DMS 273 (cell line): ENCODE measurements around the gene APLP2.
"Not testable (repeated sequence)": the region's sequence is repeated elsewhere in the genome, so short reads cannot be mapped to it uniquely, and the experiment has no call there.

Experiments used
- DNase-seq: peaks from one replicate; lab custom pipeline; 2025; ENCODE audit not compliant: unreplicated experiment; lab: John Stamatoyannopoulos, UW

The APLP2 gene

GRCh38 chr11:130069659-130070108 is at the start of gene APLP2:
Gene APLP2, plus strand, starts transcription at chr11:130069894. Its CDS starts 84 bp downstream, at chr11:130069978.
- peak; percentile 97 for DNase-seq

- DNase-seq = no peak
Observed at GRCh38 chr11:130020323-130020722, 49.4 kb upstream of the APLP2 start.

DNA sequence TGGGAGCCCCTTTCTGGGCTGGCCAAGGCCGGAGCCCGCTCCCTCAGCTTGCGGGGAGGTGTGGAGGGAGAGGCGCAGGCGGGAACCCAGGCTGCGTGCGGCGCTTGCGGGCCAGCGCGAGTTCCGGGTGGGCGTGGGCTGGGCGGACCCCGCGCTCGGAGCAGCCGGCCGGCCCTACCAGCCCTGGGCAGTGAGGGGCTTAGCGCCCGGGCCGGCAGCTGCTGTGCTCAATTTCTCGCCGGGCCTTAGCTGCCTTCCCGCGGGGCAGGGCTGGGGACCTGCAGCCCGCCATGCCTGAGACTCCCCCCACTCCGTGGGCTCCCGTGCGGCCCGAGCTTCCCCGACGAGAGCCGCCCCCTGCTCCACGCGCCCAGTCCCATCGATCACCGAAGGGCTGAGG is 48.1 kb upstream of the APLP2 start:
- not testable (repeated sequence) for DNase-seq

GRCh38 chr11:130022799-130023198 is 46.9 kb upstream of the APLP2 start:
- DNase-seq = no peak

DNA sequence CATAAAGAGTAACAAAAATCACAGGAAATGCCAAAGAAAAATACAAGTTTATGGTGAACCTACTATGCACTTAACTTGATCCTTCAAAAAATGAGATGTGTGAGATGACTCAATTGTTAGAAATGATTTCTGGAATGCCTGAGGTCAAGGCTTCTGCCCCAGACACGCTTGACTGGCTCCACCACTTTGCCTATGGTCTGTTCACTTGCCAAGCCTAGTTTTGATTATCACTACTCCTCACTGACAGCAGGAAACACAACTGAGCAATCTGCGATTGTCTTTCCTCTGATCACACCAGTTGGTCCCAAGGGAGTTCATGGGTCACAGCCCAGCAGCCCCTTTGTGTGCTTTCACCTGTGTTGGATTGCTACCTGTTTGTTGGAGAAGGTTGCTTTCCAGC is 46.5 kb upstream of the APLP2 start:
- DNase-seq = no peak

- DNase-seq = no peak
Observed at GRCh38 chr11:130024361-130024760, 45.3 kb upstream of the APLP2 start.

GRCh38 chr11:130025371-130025770 is 44.3 kb upstream of the APLP2 start:
- no peak for DNase-seq

- no peak for DNase-seq
Observed at GRCh38 chr11:130029137-130029536, 40.6 kb upstream of the APLP2 start.

GRCh38 chr11:130031056-130031455 is 38.6 kb upstream of the APLP2 start:
- DNase-seq = no peak

DNA sequence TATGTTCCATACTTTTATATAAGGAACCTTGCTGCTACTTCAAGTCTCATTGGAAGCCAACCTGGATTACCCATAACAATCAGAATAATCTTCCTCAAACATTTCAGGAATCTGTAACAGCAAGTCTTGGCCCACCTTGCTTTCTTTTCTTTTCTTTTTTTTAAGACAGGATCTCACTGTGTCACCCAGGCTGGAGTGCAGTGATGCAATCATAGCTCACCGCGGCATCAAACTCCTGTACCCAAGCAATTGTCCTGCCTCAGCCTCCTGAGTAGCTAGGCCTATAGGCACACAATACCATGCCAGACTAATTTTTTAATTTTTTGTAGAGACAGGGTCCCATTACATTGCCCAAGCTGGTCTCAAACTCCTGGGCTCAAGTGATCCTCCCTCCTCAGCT is 37.7 kb upstream of the APLP2 start:
- no peak for DNase-seq

DNA sequence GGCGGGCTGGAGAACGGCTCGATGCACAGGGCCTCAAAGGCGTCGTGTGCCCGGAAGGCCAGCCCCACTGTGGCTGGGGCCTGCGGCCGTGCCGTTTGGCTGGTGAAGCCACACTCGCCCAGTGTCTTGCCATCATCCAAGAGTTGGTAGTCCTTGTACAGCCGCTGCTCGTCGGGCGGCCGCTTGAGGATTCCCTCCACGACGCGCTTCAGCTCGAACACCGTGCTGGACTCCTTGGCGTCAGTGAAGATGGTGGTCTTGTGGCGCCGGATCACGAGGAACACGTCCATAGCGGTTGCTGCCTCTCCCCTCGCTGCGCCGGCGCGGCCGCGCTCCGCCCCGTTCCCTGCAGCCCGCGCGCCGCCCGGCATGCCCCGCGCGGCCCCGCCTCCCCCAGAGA is 36.8 kb upstream of the APLP2 start:
- no peak for DNase-seq

- DNase-seq = no peak
Observed at GRCh38 chr11:130034236-130034635, 35.5 kb upstream of the APLP2 start.

DNA sequence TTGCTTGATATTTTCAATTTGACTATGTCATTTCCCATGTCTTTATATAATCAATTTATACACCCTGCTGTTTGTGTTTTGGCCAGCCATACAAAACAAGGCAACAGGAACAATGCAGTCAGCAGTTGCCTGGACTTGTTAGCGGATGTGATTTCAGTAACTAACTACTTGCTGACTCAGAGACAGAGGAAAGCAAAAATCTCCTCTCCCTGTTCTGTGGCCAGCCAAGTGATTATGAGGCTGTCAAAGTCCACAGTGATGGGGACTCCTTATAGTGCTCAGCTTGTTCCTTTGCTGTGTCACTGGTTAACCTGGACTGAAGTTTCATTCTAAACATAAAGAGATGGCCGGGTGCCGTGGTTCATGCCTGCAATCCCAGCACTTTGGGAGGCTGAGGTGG is 32.6 kb upstream of the APLP2 start:
- no peak for DNase-seq

DNA sequence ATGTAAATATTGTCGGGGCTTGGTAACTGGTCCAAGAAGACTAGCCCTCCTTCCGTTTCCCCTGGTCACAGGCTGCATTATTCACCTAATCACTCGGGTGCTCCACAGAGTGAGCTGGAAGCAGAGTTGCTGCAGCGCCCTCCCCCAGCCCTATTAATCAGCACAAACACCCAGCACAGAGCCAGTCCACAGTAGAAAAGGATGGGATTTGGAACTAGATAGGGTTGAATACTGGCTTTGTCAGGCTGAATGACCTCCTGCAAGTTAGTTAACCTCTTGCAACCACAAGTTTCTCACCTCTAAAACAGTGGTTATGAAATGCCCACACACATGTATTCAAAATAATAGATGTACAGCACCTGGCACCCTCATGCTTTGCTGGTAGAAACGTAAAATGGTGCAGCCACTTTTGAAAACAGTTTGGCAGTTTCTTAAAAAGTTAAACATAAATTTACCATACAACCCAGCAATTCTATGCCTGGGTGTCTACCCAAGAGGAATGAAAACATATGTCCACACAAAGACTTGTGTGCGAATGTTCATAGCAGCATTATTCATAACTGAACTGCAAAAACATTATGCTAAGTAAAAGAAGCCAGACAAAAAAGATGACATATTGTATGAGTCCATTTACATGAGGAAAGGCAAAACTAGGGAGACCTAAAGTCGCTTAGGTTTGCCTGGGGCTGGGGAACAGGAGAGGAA is 31.7 kb upstream of the APLP2 start:
- DNase-seq = peak; percentile 11

DNA sequence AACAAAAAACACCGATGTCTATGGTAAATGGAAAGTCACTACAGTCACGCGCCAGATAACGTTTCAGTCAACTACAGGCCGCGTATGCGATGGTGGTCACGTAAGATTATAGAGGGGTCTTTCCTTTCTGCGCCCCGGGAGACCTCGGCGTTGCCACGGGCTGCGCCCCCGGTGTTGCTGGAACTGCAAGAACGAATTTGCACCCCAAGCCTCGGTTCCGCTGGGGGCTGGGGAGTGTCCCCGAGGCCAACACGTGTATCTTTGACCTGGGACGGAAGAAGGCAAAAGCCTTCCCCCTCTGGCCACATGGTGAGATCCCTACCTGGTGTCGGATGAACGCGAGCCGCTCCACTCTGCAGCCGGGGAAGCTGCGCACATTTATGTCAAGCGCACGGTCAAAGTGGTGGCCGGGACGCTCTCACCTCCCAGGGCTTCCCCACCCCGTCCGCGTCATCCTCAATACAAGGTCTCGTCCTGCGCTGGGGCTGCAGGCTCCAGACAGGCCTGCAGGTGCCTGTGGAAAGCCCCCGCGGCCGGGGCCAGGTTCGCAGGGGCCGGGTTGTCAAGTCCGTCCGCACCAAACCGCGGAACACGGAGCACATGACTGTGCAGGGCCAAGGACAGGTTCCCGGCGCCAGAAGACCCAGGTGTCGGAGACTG is 29.3 kb upstream of the APLP2 start:
- DNase-seq = no peak

DNA sequence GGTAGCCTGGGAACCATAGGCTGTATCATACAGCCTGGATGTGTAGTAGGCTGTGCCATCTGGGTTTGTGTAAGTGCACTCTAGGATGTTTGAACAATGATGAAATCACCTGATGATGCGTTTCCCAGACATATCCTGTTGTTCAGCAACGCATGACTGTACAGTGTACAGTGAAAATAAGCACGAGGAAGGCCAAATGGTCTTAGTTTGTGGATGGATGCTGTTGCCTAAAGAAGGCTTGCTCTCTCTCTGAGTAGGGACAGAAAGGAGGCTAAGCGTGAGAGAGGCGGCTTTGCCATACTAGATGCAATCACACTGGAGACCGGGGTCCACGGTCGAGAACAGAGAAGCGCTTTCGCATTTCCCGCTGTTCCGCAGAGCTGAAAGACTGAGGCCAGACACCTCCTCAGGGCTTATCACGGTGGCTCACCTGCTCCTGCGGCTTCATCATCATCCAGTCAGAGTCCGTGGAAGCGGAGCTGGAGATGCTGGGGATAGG is 27.6 kb upstream of the APLP2 start:
- no peak for DNase-seq

DNA sequence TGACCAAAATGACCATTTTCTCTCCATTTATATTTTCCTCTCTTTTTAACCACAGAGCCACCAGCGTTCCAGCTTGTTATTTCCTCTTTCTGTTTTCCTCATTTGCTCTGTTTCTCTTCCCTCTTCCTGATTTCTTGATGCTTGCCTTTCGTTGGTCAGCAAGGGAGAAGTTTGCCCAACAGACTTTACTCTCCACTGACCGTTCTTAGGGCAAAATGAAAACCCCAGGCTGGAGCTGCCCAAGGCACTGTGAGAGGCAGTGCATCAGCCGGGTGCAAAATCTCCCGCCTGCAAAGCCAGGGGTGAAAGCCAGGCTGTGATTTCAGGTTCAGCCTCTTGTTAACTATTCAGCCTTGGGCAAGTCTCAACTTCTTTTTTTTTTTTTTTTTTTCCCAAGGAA is 26.1 kb upstream of the APLP2 start:
- no peak for DNase-seq

- DNase-seq = no peak
Observed at GRCh38 chr11:130047141-130047540, 22.6 kb upstream of the APLP2 start.

DNA sequence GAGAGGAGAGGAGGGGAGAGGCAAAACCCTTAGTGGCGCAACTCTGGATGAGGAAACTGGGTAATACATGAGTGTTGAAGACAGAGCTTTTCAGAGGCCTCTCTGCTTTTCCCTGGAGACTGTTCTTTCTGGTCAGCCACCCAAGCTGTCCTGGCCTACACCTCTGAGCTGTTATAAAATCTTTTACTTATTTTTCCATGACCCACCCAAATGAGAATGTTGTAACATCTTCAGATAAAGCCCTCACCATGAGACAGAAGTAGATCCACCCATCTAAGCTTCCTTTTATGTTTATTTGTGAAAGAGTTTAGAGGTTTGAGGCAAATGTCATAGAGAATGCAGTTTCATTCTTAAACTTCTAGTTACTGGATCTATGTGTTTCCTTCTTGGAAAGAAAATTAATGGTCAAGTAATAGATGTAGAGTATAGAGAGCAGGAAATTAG is 20.3 kb upstream of the APLP2 start:
- no peak for DNase-seq

GRCh38 chr11:130050257-130050656 is 19.4 kb upstream of the APLP2 start:
- peak; percentile 2 for DNase-seq

- DNase-seq = no peak
Observed at GRCh38 chr11:130051082-130051481, 18.6 kb upstream of the APLP2 start.

- DNase-seq = no peak
Observed at GRCh38 chr11:130052567-130052966, 17.1 kb upstream of the APLP2 start.
